Astrocyte (in vitro differentiated cells and primary cell): ENCODE measurements around the gene IL1RAP. TPM values are rescaled to one million over a fixed set of nuclear protein-coding genes. Genes with fewer than 3 reads are reported as not detected.

Experiments used
- DNase-seq: peaks from one replicate; pipeline ENCODE4 v3.0.0-alpha.2; 2010; ENCODE audit warnings: low read depth
- FAIRE-seq: peaks from 2 replicates; lab custom pipeline; 2011; peaks lifted over from hg19 to GRCh38; lab: Jason Lieb, UNC
- H2AFZ ChIP-seq: 2 replicates; pipeline ENCODE4 v1.6.0; 2012; ENCODE audit warnings: low read depth, low read length, inconsistent platforms
- H3K27ac ChIP-seq: 2 replicates; pipeline ENCODE4 v1.5.1; 2011; ENCODE audit warnings: low read depth, low read length, inconsistent platforms
- H3K27me3 ChIP-seq: 2 replicates; pipeline ENCODE4 v1.6.0; 2011; ENCODE audit warnings: low read length, inconsistent platforms; ENCODE audit not compliant: insufficient read depth
- H3K36me3 ChIP-seq: 2 replicates; pipeline ENCODE4 v1.5.1; 2011; ENCODE audit warnings: low read length, inconsistent platforms; ENCODE audit not compliant: insufficient read depth
- H3K4me1 ChIP-seq: 2 replicates; pipeline ENCODE4 v1.5.1; 2011; ENCODE audit warnings: low read length, inconsistent platforms; ENCODE audit not compliant: insufficient read depth
- H3K4me2 ChIP-seq: 2 replicates; pipeline ENCODE4 v1.6.0; 2012; ENCODE audit warnings: low read length, inconsistent platforms
- H3K4me3 ChIP-seq: 2 replicates; pipeline ENCODE4 v1.5.1; 2011; ENCODE audit warnings: low read depth, mild to moderate bottlenecking, low read length, inconsistent platforms; ENCODE audit not compliant: insufficient read depth
- H3K79me2 ChIP-seq: 2 replicates; pipeline ENCODE4 v1.6.0; 2012; ENCODE audit warnings: mild to moderate bottlenecking, low read length, inconsistent platforms; ENCODE audit not compliant: insufficient read depth
- H3K9ac ChIP-seq: 2 replicates; pipeline ENCODE4 v1.6.0; 2012; ENCODE audit warnings: mild to moderate bottlenecking, low read length, inconsistent platforms
- H3K9me3 ChIP-seq: 2 replicates; pipeline ENCODE4 v1.5.1; 2012; ENCODE audit warnings: low read depth, mild to moderate bottlenecking, low read length, inconsistent platforms; ENCODE audit not compliant: insufficient read depth
- H4K20me1 ChIP-seq: 2 replicates; pipeline ENCODE4 v1.6.0; 2012; ENCODE audit warnings: low read length, inconsistent platforms; ENCODE audit not compliant: insufficient read depth
- H3K27ac Mint-ChIP-seq: one replicate; pipeline ENCODE4 v1.8.0; 2021; ENCODE audit warnings: mild to moderate bottlenecking, mixed read lengths; ENCODE audit not compliant: unreplicated experiment
- H3K27me3 Mint-ChIP-seq: one replicate; pipeline ENCODE4 v1.8.0; 2021; ENCODE audit warnings: low read depth, mixed read lengths; ENCODE audit not compliant: unreplicated experiment
- H3K36me3 Mint-ChIP-seq: one replicate; pipeline ENCODE4 v1.8.0; 2021; ENCODE audit warnings: low read depth, mixed read lengths; ENCODE audit not compliant: unreplicated experiment
- H3K4me1 Mint-ChIP-seq: one replicate; pipeline ENCODE4 v1.8.0; 2021; ENCODE audit warnings: low read depth, mixed read lengths; ENCODE audit not compliant: unreplicated experiment
- H3K4me3 Mint-ChIP-seq: one replicate; pipeline ENCODE4 v1.8.0; 2021; ENCODE audit warnings: mild to moderate bottlenecking, moderate library complexity, mixed read lengths; ENCODE audit not compliant: unreplicated experiment
- H3K9me3 Mint-ChIP-seq: one replicate; pipeline ENCODE4 v1.8.0; 2021; ENCODE audit warnings: mild to moderate bottlenecking, mixed read lengths; ENCODE audit not compliant: unreplicated experiment
- EZH2 ChIP-seq: IDR thresholded peaks from 2 replicates; pipeline ENCODE4 v1.6.1; 2012; ENCODE audit warnings: mild to moderate bottlenecking, low read length, inconsistent platforms; ENCODE audit not compliant: insufficient read depth
- total RNA-seq: library from RNA; stranded (reverse); gene quantifications from 2 replicates; pipeline ENCODE4 v1.2.1, GENCODE V29; 2021
- TF ChIP-seq, protein P1 (sequence below): IDR thresholded peaks from 2 replicates; pipeline ENCODE4 v1.5.1; 2011; ENCODE audit warnings: low read depth, mild to moderate bottlenecking, inconsistent platforms, low read length, moderate library complexity; ENCODE audit not compliant: insufficient read depth

Gene IL1RAP
- total RNA-seq, 1 donor from 2014 or later = 19.4 TPM

DNA sequence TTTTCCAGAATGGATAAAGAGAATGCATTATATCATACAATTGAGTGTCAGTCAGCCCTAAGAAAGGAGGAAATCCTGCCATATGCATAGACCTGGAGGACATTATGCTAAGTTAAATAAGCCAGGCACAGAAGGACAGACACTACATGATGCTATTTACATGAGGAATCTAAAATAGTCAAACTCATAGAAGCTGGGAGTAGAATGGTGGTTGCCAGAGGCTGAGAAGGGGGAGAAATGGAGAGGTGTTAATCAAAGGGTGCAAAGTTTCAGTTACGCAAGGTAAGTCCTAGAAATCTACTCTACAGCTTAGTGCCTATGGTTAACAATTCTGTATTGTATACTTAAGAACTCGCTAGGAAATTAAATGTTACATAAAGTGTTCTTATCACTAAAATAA is 66.5 kb downstream of the IL1RAP start:
- H3K27ac Mint-ChIP-seq = no peak overlapping the region
- no peak overlapping the region for H3K27ac ChIP-seq
- no peaks in the 10 kb centered on the region for H3K9me3 ChIP-seq
- no peak overlapping the region for H2AFZ ChIP-seq
- no peaks in the 10 kb centered on the region for H3K9me3 Mint-ChIP-seq
- no peaks in the 10 kb centered on the region for H3K36me3 ChIP-seq
- no peak overlapping the region for H3K9ac ChIP-seq
- no peaks in the 10 kb centered on the region for H3K79me2 ChIP-seq
- H3K4me1 Mint-ChIP-seq = peaks cover 17% of the 10 kb centered on the region
- no peak overlapping the region for H3K4me3 ChIP-seq
- no peak overlapping the region for H3K4me2 ChIP-seq
- H3K27me3 Mint-ChIP-seq = no peaks in the 10 kb centered on the region
- no peak for FAIRE-seq
- no peak for DNase-seq
- no peak overlapping the region for H3K4me3 Mint-ChIP-seq
- peaks cover 3% of the 10 kb centered on the region for H3K36me3 Mint-ChIP-seq
- no peak for TF ChIP-seq EZH2
- TF ChIP-seq, protein P1, sequence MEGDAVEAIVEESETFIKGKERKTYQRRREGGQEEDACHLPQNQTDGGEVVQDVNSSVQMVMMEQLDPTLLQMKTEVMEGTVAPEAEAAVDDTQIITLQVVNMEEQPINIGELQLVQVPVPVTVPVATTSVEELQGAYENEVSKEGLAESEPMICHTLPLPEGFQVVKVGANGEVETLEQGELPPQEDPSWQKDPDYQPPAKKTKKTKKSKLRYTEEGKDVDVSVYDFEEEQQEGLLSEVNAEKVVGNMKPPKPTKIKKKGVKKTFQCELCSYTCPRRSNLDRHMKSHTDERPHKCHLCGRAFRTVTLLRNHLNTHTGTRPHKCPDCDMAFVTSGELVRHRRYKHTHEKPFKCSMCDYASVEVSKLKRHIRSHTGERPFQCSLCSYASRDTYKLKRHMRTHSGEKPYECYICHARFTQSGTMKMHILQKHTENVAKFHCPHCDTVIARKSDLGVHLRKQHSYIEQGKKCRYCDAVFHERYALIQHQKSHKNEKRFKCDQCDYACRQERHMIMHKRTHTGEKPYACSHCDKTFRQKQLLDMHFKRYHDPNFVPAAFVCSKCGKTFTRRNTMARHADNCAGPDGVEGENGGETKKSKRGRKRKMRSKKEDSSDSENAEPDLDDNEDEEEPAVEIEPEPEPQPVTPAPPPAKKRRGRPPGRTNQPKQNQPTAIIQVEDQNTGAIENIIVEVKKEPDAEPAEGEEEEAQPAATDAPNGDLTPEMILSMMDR = no peak
- no peaks in the 10 kb centered on the region for H3K27me3 ChIP-seq
- peaks cover 6% of the 10 kb centered on the region for H3K4me1 ChIP-seq
- no peaks in the 10 kb centered on the region for H4K20me1 ChIP-seq

DNA sequence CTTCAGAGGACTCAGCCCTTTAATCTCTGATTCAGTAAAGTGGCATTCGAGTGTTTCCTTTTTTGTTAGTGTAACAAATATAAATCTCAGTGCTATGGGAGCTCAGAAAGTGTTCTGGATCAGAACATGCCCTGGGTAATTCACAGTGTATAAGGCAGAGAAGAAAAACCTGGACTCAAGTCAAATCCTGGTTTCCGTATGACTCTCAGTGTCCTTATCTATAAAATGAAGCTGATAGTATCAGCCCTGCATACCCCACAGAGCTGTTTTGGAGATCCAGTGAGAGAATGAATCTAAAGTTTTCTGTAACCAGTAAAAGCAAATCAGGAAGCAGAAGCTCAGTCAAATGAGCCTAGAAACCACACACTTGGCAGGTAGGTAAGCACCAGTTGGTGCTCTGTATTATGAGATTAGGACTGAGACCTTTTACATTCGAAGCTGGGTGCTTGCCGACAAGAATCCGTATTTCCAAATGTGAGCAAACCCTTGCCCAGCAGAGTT is 67.2 kb downstream of the IL1RAP start:
- Histone ChIP-seq H3K9me3 (no peaks in the 10 kb centered on the region), H3K9ac (no peak overlapping the region), H3K36me3 (no peaks in the 10 kb centered on the region), H3K4me1 (peaks cover 11% of the 10 kb centered on the region), H3K4me2 (peak overlapping the region; percentile 18), H3K4me3 (no peak overlapping the region), H2AFZ (no peak overlapping the region), H3K79me2 (no peaks in the 10 kb centered on the region), H3K27me3 (no peaks in the 10 kb centered on the region), H3K27ac (no peak overlapping the region), H4K20me1 (no peaks in the 10 kb centered on the region)
- peak; percentile 62 for DNase-seq
- Mint-ChIP-seq H3K36me3 (peaks cover 3% of the 10 kb centered on the region), H3K4me3 (no peak overlapping the region), H3K27me3 (no peaks in the 10 kb centered on the region), H3K27ac (no peak overlapping the region), H3K4me1 (peaks cover 19% of the 10 kb centered on the region), H3K9me3 (no peaks in the 10 kb centered on the region)
- peak; percentile 23 for FAIRE-seq
- TF ChIP-seq, protein P1 = no peak
- no peak for TF ChIP-seq EZH2

DNA sequence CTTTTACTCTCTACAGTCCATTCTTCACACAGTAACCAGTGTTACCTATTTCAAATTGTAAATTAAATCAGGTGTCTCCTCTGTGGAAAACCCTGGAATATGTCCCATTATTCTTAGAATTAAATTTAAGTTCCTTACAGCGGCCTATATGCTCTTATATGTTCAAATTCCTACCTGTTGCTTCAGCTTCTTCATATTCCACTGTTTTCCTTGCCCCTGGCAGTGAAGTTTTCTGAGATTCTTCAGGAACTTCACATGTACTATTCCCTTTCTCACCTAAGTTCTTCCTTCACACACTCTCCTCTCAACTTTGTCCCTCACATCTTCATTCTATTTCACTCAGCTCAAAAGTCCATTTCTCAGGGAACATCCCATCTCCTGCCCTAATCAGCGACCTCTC is 68.8 kb downstream of the IL1RAP start:
- Histone ChIP-seq H3K79me2 (no peaks in the 10 kb centered on the region), H4K20me1 (no peaks in the 10 kb centered on the region), H3K9ac (no peak overlapping the region), H3K9me3 (no peaks in the 10 kb centered on the region), H3K4me2 (no peak overlapping the region), H3K4me1 (peaks cover 18% of the 10 kb centered on the region), H3K36me3 (no peaks in the 10 kb centered on the region), H2AFZ (no peak overlapping the region), H3K27me3 (no peaks in the 10 kb centered on the region), H3K4me3 (no peak overlapping the region), H3K27ac (no peak overlapping the region)
- H3K4me3 Mint-ChIP-seq = no peak overlapping the region
- H3K9me3 Mint-ChIP-seq = no peaks in the 10 kb centered on the region
- FAIRE-seq (no peak), DNase-seq (no peak)
- H3K27ac Mint-ChIP-seq = no peak overlapping the region
- TF ChIP-seq, protein P1 = no peak
- no peak for TF ChIP-seq EZH2
- H3K27me3 Mint-ChIP-seq = no peaks in the 10 kb centered on the region
- peaks cover 3% of the 10 kb centered on the region for H3K36me3 Mint-ChIP-seq
- H3K4me1 Mint-ChIP-seq = peaks cover 32% of the 10 kb centered on the region
